ENCODE measurements around the gene ALOX12B.
A peak's percentile ranks its signal among the peaks of the same experiment; 100 is the strongest.

The ALOX12B gene

DNA sequence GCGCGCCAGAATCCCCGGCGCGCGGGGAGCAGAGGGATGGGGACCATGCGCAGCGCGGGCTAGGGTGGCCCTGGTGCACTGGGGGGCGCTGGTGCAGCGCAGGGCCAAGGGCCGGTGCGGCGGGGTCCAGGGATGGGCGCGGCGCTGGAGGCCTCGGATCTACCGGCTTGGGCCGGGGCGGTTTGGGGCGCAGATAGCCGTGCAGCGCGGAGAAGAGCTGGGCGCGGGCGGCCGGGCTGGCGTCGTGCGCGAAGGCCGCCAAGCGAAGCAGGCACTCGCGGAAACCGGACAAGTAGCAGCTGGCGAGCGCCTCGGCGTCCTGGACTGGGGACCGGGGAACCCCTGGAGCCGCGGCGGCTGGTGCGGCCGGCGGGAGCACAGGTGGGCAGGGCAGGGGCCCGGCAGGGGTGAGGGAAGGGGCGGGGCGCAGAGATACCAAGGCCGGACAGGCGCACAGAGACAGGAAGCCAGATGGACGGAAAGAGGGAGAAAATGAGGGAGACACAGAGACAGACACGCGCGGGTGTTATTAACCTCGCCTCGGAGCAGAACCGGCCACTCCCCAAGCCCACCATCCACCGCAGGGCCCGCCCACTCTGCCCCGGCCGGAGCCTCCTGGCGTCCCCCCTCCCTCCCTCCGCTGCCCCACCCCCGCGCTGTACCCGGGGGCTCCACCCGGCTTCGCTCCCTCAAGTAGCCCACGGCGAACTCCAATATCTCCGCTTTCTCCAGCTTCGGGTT is 34.3 kb upstream of the ALOX12B start:
- H3K36me3 Mint-ChIP-seq (ENCODE audit: low read depth) = peaks cover 13% of the 10 kb centered on the region
- no peaks in the 10 kb centered on the region for H3K9me3 Mint-ChIP-seq
- H3K27ac Mint-ChIP-seq = no peak overlapping the region
- H3K4me3 Mint-ChIP-seq = peak overlapping the region; percentile 92
- peaks cover 67% of the 10 kb centered on the region for H3K4me1 Mint-ChIP-seq (ENCODE audit: low read depth)
- peaks cover 69% of the 10 kb centered on the region for H3K27me3 Mint-ChIP-seq (ENCODE audit: low read depth)

DNA sequence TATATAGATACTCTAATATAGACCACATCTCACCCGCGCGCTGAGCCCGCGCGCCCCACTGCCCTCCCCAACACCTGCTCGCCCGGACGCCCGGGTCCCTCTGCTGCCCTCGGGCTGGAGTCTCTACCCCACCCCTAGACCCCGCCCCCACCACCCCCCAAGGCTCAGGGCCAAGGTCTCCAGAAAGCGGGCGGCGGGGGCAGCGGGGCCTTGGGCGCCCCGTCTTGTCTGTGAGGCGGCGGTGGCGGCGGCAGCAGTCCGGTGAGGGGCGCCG is 33.8 kb upstream of the ALOX12B start:
- H3K9me3 Mint-ChIP-seq = no peaks in the 10 kb centered on the region
- peaks cover 68% of the 10 kb centered on the region for H3K4me1 Mint-ChIP-seq (ENCODE audit: low read depth)

DNA sequence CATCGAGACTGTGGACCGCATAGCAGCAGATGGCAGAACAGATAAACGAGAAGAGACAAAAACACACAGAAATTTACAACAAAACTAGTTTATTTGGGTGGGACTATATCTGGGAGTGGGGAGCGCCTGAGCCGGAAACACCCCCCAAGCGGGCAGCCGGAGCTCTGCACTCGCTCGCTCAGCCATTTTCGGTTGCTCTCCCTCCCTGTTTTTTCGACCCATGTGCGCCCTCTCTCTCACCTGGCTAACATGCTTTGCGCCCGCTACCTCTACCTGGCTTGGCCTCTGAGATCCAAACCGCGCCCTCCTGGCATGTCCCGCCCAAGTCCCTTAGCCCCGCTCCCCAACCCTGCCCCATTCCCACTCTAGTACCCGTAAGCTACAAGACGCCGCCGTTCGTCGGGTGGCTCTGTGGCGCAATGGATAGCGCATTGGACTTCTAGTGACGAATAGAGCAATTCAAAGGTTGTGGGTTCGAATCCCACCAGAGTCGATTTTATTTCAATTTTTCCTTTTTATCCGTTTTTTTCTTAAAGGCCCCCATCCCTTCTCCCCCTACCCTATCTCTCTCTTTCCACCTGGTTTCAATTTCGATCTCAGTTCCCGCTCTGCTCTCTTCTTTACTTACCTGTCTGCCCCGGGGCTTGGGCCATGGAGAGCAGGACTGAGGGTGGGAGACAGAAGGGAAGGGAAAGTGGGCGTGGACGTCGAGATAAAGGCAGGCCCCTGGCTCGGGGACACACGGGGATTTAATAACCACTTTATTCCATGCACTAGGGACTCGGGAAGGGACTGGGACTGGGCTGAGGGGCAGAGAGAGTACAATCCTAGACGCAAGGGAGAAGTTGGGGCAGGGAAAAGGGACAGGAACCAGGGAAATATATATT is 33.2 kb upstream of the ALOX12B start:
- H3K9me3 Mint-ChIP-seq = no peaks in the 10 kb centered on the region
- peaks cover 78% of the 10 kb centered on the region for H3K27me3 Mint-ChIP-seq (ENCODE audit: low read depth)
- H3K27ac Mint-ChIP-seq = peak overlapping the region; percentile 94

More for the DNA sequence above, 33.8 kb upstream of the ALOX12B start:
- peaks cover 72% of the 10 kb centered on the region for H3K27me3 Mint-ChIP-seq (ENCODE audit: low read depth)
- peak overlapping the region; percentile 94 for H3K27ac Mint-ChIP-seq
- peak overlapping the region; percentile 91 for H3K4me3 Mint-ChIP-seq
- peaks cover 13% of the 10 kb centered on the region for H3K36me3 Mint-ChIP-seq (ENCODE audit: low read depth)

DNA sequence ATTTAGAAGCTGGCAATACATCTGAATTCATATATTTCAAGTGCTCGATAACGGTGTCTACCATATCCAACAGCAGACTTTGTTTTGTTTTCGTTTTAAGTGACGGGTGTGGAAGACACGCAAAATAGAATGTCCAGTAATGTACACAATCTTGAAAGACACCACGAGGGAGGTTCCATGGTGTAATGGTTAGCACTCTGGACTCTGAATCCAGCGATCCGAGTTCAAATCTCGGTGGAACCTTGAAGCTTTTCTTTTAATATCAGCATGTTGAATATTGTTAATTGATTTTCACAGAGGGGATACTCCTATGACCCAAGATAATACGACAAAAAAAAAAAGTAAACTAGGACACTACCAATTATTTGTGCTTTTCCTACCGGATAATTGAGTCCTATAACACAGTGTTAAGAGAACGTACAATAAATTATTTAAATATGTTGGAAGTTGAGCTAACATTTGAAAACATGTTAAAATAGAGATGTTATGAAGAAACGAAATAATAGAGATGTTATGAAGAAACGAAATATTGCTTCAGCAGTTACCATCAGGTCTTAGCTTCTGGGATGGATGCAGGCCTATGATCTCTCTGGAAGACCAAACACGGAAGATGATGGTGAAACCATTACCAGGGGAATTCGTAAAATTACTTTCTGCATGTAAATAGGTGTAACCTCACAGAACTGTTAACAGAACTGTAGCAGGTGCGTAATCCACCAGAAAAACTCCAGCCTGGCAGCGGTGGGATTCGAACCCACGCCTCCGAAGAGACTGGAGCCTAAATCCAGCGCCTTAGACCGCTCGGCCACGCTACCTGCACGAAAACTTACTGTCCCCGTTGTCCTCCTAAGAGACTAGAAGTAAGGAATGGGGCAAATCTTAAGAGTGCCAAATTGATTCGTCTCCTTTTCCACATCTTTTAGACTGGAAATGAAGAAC is 32.3 kb upstream of the ALOX12B start:
- Mint-ChIP-seq H3K27ac (peak overlapping the region; percentile 94), H3K9me3 (no peaks in the 10 kb centered on the region), H3K4me1 (ENCODE audit: low read depth) (peaks cover 58% of the 10 kb centered on the region), H3K4me3 (peak overlapping the region; percentile 91), H3K27me3 (ENCODE audit: low read depth) (peaks cover 80% of the 10 kb centered on the region), H3K36me3 (ENCODE audit: low read depth) (peaks cover 7% of the 10 kb centered on the region)

More for the DNA sequence above, 33.2 kb upstream of the ALOX12B start:
- Mint-ChIP-seq H3K4me3 (peak overlapping the region; percentile 91), H3K4me1 (ENCODE audit: low read depth) (peaks cover 65% of the 10 kb centered on the region), H3K36me3 (ENCODE audit: low read depth) (peaks cover 13% of the 10 kb centered on the region)

GRCh38 chr17:8118769-8119580 is 31.5 kb upstream of the ALOX12B start:
- no peaks in the 10 kb centered on the region for H3K9me3 Mint-ChIP-seq
- H3K27me3 Mint-ChIP-seq (ENCODE audit: low read depth) = peaks cover 80% of the 10 kb centered on the region
- peak overlapping the region; percentile 91 for H3K4me3 Mint-ChIP-seq
- H3K27ac Mint-ChIP-seq = peak overlapping the region; percentile 94
- peaks cover 6% of the 10 kb centered on the region for H3K36me3 Mint-ChIP-seq (ENCODE audit: low read depth)
- H3K4me1 Mint-ChIP-seq (ENCODE audit: low read depth) = peaks cover 53% of the 10 kb centered on the region

DNA sequence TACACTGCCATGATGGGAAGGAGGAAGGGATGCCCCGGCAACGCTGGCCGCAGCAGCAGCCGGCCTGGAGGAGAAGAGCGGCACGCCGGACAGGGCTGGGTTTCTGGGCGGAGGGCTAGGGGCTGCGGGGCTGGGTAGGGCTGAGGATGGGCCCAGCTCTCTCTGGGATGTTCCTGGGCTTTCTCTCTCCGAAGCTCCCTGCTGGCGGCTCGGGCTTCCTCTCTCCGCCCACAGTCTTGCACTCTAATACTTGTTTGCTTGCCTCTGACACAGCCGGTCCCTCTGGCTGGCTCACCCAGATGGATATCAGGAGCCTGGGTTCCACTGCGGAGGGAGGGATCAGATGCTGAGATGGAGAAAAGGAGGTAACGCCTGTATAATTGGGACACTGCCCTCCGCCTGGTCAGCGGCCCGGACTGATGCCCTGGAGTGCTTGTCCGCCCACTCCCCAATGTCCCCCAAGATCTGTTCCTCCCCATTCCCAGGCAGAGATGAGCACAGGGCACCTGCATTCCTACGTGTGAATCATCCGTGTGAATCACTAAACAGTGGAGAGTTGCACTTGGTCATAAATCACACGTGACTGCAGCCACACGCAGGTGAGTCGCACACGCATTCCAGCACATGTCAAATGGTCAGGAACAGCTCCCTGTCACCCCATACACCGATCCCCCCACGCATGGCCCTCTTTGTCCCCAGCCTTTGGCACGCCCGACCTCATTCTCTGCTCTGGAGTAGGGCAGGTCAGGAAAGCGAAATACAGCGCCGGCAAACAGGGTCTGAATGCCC is 30.7 kb upstream of the ALOX12B start, which contains the start of gene ALOXE3:
ALOXE3 (minus strand) TSS at position 535 of the 789 bp plus-strand sequence; CDS start at position 11, 524 bp downstream.
- peaks cover 46% of the 10 kb centered on the region for H3K4me1 Mint-ChIP-seq (ENCODE audit: low read depth)
- H3K4me3 Mint-ChIP-seq = peak within 1 kb of the TSS; percentile 89
- peak within 1 kb of the TSS; percentile 94 for H3K27ac Mint-ChIP-seq
- peaks cover 6% of the 10 kb centered on the region for H3K36me3 Mint-ChIP-seq (ENCODE audit: low read depth)
- no peaks in the 10 kb centered on the region for H3K9me3 Mint-ChIP-seq
- peaks cover 78% of the 10 kb centered on the region for H3K27me3 Mint-ChIP-seq (ENCODE audit: low read depth)

GRCh38 chr17:8117367-8117979 is 30.0 kb upstream of the ALOX12B start:
- peak overlapping the region; percentile 57 for H3K27ac Mint-ChIP-seq
- peak overlapping the region; percentile 89 for H3K4me3 Mint-ChIP-seq
- no peaks in the 10 kb centered on the region for H3K9me3 Mint-ChIP-seq
- peaks cover 78% of the 10 kb centered on the region for H3K27me3 Mint-ChIP-seq (ENCODE audit: low read depth)
- H3K4me1 Mint-ChIP-seq (ENCODE audit: low read depth) = peaks cover 42% of the 10 kb centered on the region
- peaks cover 6% of the 10 kb centered on the region for H3K36me3 Mint-ChIP-seq (ENCODE audit: low read depth)

DNA sequence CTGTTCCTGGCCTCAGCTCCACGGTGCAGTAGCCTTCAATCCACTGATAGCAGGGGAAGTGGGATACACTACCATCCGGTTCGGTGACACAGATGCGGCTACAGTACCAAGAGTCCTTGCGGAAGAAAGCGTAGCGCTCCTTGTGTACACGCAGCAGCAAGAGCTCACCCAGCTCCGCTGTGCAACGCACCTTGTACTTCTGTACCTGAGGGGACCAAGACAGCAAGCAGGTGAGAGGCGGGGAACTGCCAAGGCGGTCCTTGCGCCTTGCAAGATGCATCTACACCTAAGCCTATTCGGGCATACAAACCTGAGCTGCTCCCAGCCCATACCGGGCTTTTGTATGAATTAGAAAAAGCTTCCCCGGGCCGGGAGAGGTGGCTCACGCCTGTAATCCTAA is 29.3 kb upstream of the ALOX12B start:
- Mint-ChIP-seq H3K27me3 (ENCODE audit: low read depth) (peaks cover 76% of the 10 kb centered on the region), H3K9me3 (no peaks in the 10 kb centered on the region), H3K27ac (no peak overlapping the region), H3K36me3 (ENCODE audit: low read depth) (peaks cover 6% of the 10 kb centered on the region), H3K4me3 (peak overlapping the region; percentile 23), H3K4me1 (ENCODE audit: low read depth) (peaks cover 40% of the 10 kb centered on the region)

GRCh38 chr17:8110907-8111306 is 23.4 kb upstream of the ALOX12B start:
- Mint-ChIP-seq H3K4me1 (ENCODE audit: low read depth) (no peaks in the 10 kb centered on the region), H3K36me3 (ENCODE audit: low read depth) (no peaks in the 10 kb centered on the region), H3K27me3 (ENCODE audit: low read depth) (peaks cover 44% of the 10 kb centered on the region), H3K4me3 (no peak overlapping the region), H3K27ac (peak overlapping the region; percentile 42), H3K9me3 (no peaks in the 10 kb centered on the region)

- H3K4me3 Mint-ChIP-seq = no peak overlapping the region
- H3K27ac Mint-ChIP-seq = no peak overlapping the region
- H3K27me3 Mint-ChIP-seq (ENCODE audit: low read depth) = peaks cover 40% of the 10 kb centered on the region
- no peaks in the 10 kb centered on the region for H3K4me1 Mint-ChIP-seq (ENCODE audit: low read depth)
- H3K9me3 Mint-ChIP-seq = no peaks in the 10 kb centered on the region
- H3K36me3 Mint-ChIP-seq (ENCODE audit: low read depth) = no peaks in the 10 kb centered on the region
Observed at GRCh38 chr17:8110456-8110804, 22.9 kb upstream of the ALOX12B start.

DNA sequence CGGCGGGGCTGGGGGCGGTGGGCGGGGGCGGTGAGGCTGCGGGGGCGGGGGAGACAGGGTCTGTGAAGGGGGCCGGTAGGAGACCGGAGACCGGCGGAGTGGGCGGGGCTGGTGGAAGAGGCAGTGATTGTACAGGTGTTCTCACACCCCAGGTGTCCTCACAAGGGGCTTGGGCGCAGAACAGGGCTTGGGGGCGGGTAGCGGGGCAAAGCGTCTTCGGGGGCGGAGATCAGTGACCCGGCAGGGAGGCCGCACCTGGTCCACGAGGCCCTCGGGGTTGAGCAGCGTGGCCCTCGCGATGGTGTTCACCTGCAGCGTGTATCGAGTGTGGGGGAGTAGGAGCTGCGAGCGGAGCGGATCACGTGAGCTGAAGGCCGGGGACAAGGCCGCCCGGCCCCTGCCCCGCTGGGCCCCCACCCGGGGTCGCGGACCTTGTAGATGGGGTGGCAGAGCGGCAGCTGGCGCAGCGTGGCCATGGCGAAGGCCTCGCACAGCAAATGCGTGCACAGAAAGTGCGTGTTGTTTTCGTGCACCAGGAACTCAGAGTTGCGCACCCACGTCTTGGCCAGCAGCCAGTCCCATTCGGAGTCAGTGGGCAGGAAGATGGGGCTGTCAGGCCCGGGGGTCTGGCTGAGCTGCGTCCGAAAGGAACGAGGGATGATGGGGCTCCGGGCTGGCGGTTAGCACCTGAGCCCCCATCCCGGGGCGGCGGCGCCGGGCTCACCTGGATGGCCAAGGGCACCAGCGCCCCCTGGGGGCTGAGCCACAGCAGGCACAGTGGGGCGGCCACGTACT is 22.3 kb upstream of the ALOX12B start:
- Mint-ChIP-seq H3K9me3 (no peaks in the 10 kb centered on the region), H3K36me3 (ENCODE audit: low read depth) (no peaks in the 10 kb centered on the region), H3K4me1 (ENCODE audit: low read depth) (no peaks in the 10 kb centered on the region), H3K27me3 (ENCODE audit: low read depth) (peaks cover 38% of the 10 kb centered on the region), H3K4me3 (no peak overlapping the region), H3K27ac (no peak overlapping the region)

DNA sequence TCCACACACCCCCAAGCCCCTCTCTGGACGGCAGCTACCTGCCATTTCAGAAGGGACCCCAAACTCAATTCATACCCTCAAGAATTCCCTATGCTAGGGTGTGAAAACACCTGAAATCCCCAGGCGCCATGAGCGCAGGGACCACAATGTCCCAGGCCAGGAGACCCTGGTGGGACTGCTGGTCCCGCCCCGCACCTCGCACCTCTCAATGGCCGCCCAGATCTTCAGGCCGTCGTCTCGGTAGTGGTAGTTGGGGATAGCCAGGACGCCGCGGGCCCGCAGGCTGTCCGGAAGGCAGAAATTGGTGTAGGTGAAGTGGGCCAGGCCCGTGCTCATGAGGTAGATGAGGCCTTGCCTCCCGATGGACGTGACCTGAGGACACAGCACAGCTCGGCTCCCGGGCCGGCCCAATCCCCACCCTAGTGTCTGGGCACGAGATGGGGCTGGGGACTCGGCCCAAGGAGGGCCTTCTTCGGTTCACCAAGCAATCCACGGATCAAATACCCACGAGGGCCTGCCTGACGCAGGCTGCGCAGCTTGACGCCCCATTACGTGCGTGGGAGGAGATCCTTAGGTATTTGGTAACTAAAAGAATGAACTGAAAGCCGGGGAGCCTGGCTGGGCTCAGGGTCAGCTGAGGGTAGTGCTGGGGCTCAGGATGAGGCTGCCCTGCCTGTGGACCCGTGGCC is 21.6 kb upstream of the ALOX12B start:
- Mint-ChIP-seq H3K4me3 (no peak overlapping the region), H3K9me3 (no peaks in the 10 kb centered on the region), H3K36me3 (ENCODE audit: low read depth) (no peaks in the 10 kb centered on the region), H3K4me1 (ENCODE audit: low read depth) (no peaks in the 10 kb centered on the region), H3K27me3 (ENCODE audit: low read depth) (peaks cover 31% of the 10 kb centered on the region), H3K27ac (no peak overlapping the region)

Measured in T-helper 1 cell treated with Interleukin-12 subunit alpha and Interleukin-12 subunit beta and Interleukin-4 antibody, amounts not matched to agents 30 μg/mL and 1 μg/mL, for 36 hours (primary cell).